NCI-H2196 (cell line): ENCODE measurements around the gene WDR13.

Experiments used
- DNase-seq: peaks from one replicate; lab custom pipeline; 2025; ENCODE audit not compliant: unreplicated experiment; lab: John Stamatoyannopoulos, UW

WDR13 gene

GRCh38 chrX:48592971-48593370 lies 4.3 kb upstream of the WDR13 start:
- no peak for DNase-seq

- DNase-seq, result no peak
Measured at GRCh38 chrX:48595929-48596328, 1.4 kb upstream of the WDR13 start.

- no peak for DNase-seq
Measured at GRCh38 chrX:48598614-48599013, 1.3 kb downstream of the WDR13 start.

GRCh38 chrX:48599341-48599740 lies 2.0 kb downstream of the WDR13 start:
- DNase-seq, result no peak

GRCh38 chrX:48600226-48600625 lies 2.9 kb downstream of the WDR13 start:
- DNase-seq, result no peak

GRCh38 chrX:48601741-48602394 lies 4.6 kb downstream of the WDR13 start:
- no peak for DNase-seq

- no peak for DNase-seq
Measured at GRCh38 chrX:48604701-48605100, 7.4 kb downstream of the WDR13 start.

- no peak for DNase-seq
Measured at GRCh38 chrX:48606091-48606490, 8.8 kb downstream of the WDR13 start.

GRCh38 chrX:48611703-48612102 lies 14.4 kb downstream of the WDR13 start:
- no peak for DNase-seq

- no peak for DNase-seq
Measured at GRCh38 chrX:48613502-48614160, 16.3 kb downstream of the WDR13 start.

- DNase-seq, result no peak
Measured at GRCh38 chrX:48616576-48616975, 19.3 kb downstream of the WDR13 start.

- no peak for DNase-seq
Measured at GRCh38 chrX:48617542-48618340, 20.4 kb downstream of the WDR13 start.

- DNase-seq, result no peak
Measured at GRCh38 chrX:48626401-48627298, 29.4 kb downstream of the WDR13 start.

- DNase-seq, result peak; percentile 58
Measured at GRCh38 chrX:48631376-48632090, 34.2 kb downstream of the WDR13 start.

GRCh38 chrX:48632207-48632606 lies 34.9 kb downstream of the WDR13 start:
- no peak for DNase-seq

- DNase-seq, result no peak
Measured at GRCh38 chrX:48636301-48636700, 39.0 kb downstream of the WDR13 start.

- no peak for DNase-seq
Measured at GRCh38 chrX:48636776-48637175, 39.5 kb downstream of the WDR13 start.

GRCh38 chrX:48645669-48646068 lies 48.4 kb downstream of the WDR13 start:
- no peak for DNase-seq

- DNase-seq, result peak; percentile 30
Measured at GRCh38 chrX:48648336-48648751, 51.1 kb downstream of the WDR13 start.

GRCh38 chrX:48649102-48649501 lies 51.8 kb downstream of the WDR13 start:
- DNase-seq, result no peak
